NB4 (cell line): ENCODE data around the gene MAN2B1.

ENCODE experiments used
- CTCF ChIP-seq: IDR thresholded peaks from one replicate; pipeline ENCODE4 v1.5.1; 2012; ENCODE audit warnings: low read depth, low read length
- POLR2A ChIP-seq: IDR thresholded peaks from 2 replicates; pipeline ENCODE4 v1.6.1; 2011; ENCODE audit warnings: mild to moderate bottlenecking; ENCODE audit not compliant: insufficient read length; ENCODE audit errors: extremely low read depth

DNA sequence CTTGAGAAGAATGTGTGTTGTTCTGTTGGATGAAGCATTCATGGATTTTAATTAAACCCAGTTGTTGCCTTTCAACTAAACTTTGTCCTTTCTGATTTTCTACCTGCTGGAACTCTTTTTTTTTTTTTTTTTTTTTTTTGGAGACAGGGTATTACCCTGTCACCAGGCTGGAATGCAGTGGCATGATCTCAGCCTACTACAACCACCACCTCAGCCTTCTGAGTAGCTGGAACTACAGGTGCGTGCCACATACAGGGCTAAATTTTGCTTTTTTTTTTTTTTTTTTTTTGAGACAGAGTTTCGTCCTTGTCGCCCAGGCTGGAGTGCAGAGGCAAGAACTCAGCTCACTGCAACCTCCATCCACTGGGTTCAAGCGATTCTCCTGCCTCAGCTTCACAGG is 48.9 kb downstream of the MAN2B1 start:
- TF ChIP-seq POLR2A (no peak), CTCF (no peak)
